HFF-Myc (cell line): Measurements from ENCODE around the gene PIK3R5.

Experiments used
- DNase-seq: peaks from one replicate; pipeline ENCODE4 v3.0.0-alpha.2; 2011; ENCODE audit warnings: low read depth; ENCODE audit errors: extremely low read depth
- H3K4me3 ChIP-seq: replicated peaks from 2 replicates; pipeline ENCODE4 v1.5.1; 2011; ENCODE audit warnings: low read depth, mild to moderate bottlenecking, control low read depth, low read length
- TF ChIP-seq, protein P1 (sequence below): IDR thresholded peaks from 2 replicates; pipeline ENCODE4 v1.5.1; 2012; ENCODE audit warnings: mild to moderate bottlenecking, low read depth, low read length, control low read depth; ENCODE audit errors: missing control alignments

PIK3R5 gene

DNA sequence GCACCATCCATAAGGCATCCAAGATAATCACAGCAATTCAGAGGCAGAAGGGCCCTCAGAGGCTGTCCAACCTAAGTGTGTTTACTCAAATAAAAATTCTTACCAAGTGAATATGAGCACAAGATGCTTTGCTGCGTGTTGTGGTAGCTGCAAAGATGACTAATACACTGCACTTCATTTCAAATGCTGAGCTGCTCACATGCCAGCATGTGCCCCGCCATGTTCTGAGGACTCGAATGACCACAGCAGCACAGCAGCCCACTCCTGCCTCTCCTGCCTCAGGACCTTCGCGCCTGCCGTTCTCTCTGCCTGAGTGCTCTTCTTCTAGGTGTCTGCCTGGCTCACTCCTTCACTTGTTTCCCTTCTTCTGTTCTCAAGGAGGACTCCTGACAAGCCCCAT is 19.0 kb downstream of the PIK3R5 start:
- TF ChIP-seq, protein P1, sequence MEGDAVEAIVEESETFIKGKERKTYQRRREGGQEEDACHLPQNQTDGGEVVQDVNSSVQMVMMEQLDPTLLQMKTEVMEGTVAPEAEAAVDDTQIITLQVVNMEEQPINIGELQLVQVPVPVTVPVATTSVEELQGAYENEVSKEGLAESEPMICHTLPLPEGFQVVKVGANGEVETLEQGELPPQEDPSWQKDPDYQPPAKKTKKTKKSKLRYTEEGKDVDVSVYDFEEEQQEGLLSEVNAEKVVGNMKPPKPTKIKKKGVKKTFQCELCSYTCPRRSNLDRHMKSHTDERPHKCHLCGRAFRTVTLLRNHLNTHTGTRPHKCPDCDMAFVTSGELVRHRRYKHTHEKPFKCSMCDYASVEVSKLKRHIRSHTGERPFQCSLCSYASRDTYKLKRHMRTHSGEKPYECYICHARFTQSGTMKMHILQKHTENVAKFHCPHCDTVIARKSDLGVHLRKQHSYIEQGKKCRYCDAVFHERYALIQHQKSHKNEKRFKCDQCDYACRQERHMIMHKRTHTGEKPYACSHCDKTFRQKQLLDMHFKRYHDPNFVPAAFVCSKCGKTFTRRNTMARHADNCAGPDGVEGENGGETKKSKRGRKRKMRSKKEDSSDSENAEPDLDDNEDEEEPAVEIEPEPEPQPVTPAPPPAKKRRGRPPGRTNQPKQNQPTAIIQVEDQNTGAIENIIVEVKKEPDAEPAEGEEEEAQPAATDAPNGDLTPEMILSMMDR = no peak
- no peak for DNase-seq

DNA sequence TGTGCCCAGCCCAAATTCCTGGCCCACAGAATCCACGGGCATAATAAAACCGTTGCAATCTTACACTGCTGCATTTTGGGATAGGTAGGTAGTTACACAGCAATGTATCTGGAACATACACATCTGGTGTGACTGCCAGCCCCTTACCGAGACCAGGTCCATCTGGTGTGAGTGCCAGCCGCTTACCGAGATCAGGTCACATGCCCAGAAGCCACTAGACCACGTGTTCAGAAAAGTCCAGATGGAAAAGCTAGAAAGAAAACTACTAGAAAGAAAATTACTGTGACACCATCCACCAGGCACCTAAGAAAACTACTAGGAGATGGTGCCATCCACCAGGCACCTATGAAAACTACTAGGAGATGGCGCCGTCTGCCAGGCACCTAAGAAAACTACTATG is 19.4 kb downstream of the PIK3R5 start:
- TF ChIP-seq, protein P1 = no peak
- no peak overlapping the region for H3K4me3 ChIP-seq
- DNase-seq = no peak

More for the DNA sequence above, 19.0 kb downstream of the PIK3R5 start:
- no peak overlapping the region for H3K4me3 ChIP-seq

DNA sequence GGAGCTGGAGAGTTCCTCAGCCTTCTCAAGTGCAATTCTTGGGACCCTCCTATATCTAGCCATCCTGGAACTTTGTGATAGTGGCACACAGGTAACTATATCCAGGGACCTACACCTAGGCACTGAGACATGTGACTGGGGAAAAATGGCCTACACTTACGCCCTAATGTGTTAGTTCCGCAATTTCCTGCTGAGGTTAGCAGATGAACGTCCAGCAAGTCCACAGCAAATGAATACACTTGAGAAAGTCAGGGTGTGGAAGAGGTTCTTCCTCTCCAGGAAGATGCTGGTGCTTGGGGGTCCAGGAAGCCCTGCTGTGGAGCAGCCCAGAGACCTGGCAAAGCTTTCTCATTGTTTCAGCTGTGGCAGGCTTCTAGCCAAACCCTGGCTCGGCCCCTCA is 20.8 kb downstream of the PIK3R5 start:
- no peak for DNase-seq
- no peak overlapping the region for H3K4me3 ChIP-seq
- TF ChIP-seq, protein P1 = no peak

DNA sequence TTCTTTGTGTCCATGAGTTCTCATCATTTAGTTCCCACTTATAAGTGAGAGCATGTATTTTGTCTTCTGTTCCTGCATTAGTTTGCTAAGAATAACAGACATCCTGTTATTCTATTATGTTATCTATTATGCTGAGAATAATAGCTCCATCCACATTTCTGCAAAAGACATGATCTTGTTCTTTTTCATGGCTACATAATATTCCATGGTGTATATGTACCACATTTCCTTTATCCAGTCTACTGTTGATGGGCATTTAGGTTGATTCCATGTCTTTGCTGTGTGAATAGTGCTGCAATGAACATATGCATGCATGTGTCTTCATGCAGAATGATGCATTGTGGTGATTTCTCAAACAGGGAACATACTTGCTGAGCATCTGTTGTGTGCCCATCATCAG is 21.4 kb downstream of the PIK3R5 start:
- DNase-seq = no peak
- H3K4me3 ChIP-seq = no peak overlapping the region
- TF ChIP-seq, protein P1 = no peak

DNA sequence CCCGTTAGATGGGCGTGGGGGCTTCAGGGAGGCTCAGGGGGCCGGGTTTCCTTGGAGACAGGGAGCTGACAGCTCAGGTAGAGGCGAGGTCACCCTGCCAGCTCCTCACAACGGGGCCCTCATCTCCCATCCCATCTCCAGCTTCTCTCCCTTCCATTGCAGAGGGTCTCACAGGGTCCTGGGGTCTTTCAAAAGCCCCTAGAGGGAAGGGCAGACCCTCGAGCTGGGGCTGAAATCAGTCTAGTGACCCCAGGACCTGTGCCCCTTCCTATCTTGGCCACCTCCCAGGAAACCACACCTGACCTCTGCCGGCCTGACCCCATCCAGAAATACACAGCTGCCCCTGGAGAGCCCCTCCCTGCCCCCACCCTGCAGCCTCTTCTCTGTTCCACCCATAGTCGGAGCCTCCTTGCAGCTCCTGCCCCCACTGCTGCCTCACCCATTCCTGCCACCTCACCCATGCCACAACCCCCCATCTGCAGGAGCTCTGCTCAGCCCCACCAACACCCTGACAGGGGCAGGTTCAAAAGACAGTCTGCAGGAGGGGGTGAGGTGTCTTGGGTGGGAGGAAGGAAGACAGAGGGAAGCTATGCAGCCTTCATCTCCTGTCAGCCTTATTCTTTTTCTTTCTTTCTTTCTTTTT is 23.4 kb downstream of the PIK3R5 start:
- H3K4me3 ChIP-seq = no peak overlapping the region
- TF ChIP-seq, protein P1 = no peak
- DNase-seq = no peak

DNA sequence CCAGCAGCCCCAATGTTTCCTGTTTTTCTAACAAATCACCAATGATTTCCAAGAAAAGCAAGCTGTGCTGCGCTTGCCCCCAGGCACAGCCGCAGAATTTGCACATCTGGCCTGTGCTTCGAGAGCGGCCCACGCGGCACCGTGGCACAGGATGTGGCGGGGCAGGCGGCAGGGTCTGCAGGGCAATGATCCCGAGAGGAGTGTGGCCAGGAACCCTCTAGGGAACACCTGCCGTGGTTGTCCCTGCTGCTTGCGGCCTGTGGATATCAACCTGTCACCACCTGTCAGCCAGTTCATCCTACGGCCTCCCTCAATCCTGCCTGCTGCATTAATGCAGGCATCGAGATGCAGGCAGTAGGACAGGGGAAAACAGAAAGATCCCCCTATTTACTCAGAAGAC is 24.0 kb downstream of the PIK3R5 start:
- H3K4me3 ChIP-seq = no peak overlapping the region
- no peak for DNase-seq
- TF ChIP-seq, protein P1 = no peak
